ENCODE results near the gene DHX8. TPM values are rescaled to one million over a fixed set of nuclear protein-coding genes. Genes with fewer than 3 reads are reported as not detected.
"Not testable (repeated sequence)": the region's sequence is repeated elsewhere in the genome, so short reads cannot be mapped to it uniquely, and the experiment has no call there.

DHX8 gene
- polyA plus RNA-seq, 1 experiment, result 47.3 TPM

- Histone ChIP-seq H3K27ac (ENCODE audit: low read depth, low read length) (no peak overlapping the region), H3K9me3 (ENCODE audit: control insufficient read depth, insufficient read depth, low read length) (no peaks in the 10 kb centered on the region), H3K27me3 (ENCODE audit: control insufficient read depth, insufficient read depth, low read length) (no peaks in the 10 kb centered on the region), H3K4me3 (ENCODE audit: low read depth, low read length) (no peak overlapping the region)
- CTCF ChIA-PET, result interaction anchor here (1.3 kb wide), 1 partner anchor 8 kb away, joined by 5 read pairs; the partner anchor contains the start of gene DHX8
- TF ChIP-seq, protein P1, sequence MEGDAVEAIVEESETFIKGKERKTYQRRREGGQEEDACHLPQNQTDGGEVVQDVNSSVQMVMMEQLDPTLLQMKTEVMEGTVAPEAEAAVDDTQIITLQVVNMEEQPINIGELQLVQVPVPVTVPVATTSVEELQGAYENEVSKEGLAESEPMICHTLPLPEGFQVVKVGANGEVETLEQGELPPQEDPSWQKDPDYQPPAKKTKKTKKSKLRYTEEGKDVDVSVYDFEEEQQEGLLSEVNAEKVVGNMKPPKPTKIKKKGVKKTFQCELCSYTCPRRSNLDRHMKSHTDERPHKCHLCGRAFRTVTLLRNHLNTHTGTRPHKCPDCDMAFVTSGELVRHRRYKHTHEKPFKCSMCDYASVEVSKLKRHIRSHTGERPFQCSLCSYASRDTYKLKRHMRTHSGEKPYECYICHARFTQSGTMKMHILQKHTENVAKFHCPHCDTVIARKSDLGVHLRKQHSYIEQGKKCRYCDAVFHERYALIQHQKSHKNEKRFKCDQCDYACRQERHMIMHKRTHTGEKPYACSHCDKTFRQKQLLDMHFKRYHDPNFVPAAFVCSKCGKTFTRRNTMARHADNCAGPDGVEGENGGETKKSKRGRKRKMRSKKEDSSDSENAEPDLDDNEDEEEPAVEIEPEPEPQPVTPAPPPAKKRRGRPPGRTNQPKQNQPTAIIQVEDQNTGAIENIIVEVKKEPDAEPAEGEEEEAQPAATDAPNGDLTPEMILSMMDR (IDR thresholded peaks at IDR 0.05; ENCODE audit: low read depth, low read length), result no peak
- no peak for DNase-seq (ENCODE audit: low read depth, low spot score)
- POLR2A ChIA-PET, result interaction anchor here (1.0 kb wide), 1 partner anchor 87 kb away, joined by 3 read pairs; no protein-coding TSS in a partner anchor
Observed at GRCh38 chr17:43475494-43476089, 8.2 kb upstream of the DHX8 start.

DNA sequence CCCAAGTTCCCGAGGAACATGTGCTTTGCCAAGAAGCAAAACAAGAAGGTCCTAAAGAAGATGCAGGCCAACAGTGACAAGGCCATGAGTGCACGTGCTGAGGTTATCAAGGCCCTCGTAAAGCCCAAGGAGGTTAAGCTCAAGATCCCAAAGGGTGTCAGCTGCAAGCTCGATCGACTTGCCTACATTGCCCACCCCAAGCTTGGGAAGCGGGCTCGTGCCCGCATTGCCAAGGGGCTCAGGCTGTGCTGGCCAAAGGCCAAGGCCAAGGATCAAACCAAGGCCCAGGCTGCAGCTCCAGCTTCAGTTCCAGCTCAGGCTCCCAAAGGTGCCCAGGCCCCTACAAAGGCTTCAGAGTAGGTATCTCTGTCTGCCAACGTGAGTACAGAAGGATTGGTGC is 7.5 kb upstream of the DHX8 start:
- H3K27me3 ChIP-seq (ENCODE audit: control insufficient read depth, insufficient read depth, low read length); DNase-seq (ENCODE audit: low read depth, low spot score); H3K27ac ChIP-seq (ENCODE audit: low read depth, low read length); H3K4me3 ChIP-seq (ENCODE audit: low read depth, low read length); H3K9me3 ChIP-seq (ENCODE audit: control insufficient read depth, insufficient read depth, low read length): not testable (repeated sequence)
- ChIA-PET CTCF (interaction anchor here (1.4 kb wide), 1 partner anchor 82 kb away, joined by 5 read pairs; no protein-coding TSS in a partner anchor), POLR2A (interaction anchor here (1.0 kb wide), 1 partner anchor 88 kb away, joined by 3 read pairs; no protein-coding TSS in a partner anchor)

- Histone ChIP-seq H3K4me3 (ENCODE audit: low read depth, low read length) (no peak overlapping the region), H3K27me3 (ENCODE audit: control insufficient read depth, insufficient read depth, low read length) (no peaks in the 10 kb centered on the region), H3K27ac (ENCODE audit: low read depth, low read length) (no peak overlapping the region), H3K9me3 (ENCODE audit: control insufficient read depth, insufficient read depth, low read length) (no peaks in the 10 kb centered on the region)
- no peak for DNase-seq (ENCODE audit: low read depth, low spot score)
- TF ChIP-seq, protein P1 (IDR thresholded peaks at IDR 0.05; ENCODE audit: low read depth, low read length), result no peak
- ChIA-PET CTCF (interaction anchor here (1.0 to 3.2 kb wide), 2 partner anchors 80 to 84 kb away, joined by 3 to 18 read pairs; partner anchors contain the start of gene ARL4D), POLR2A (no interaction called here)
Observed at GRCh38 chr17:43477832-43478634, 5.7 kb upstream of the DHX8 start.

DNA sequence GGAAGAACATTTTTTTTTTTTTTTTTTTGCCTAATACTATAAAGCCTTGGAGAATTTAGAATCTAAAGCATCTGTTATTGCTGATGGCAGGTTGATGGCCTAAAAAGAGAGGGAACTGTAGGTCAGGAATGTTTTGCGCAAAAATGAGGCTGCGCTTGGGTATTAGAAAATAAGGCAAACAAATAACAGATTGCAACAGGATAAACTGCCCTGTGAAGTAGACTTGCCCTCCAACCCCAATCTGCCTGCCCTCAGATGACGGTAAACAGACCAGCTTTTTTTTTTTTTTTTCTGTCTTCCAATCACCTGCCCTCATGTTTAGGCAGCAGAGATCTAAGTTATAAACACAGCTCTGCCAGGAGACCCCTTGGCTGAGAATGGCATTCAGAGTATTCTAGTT is 3.8 kb upstream of the DHX8 start:
- no peak for DNase-seq (ENCODE audit: low read depth, low spot score)
- no peak overlapping the region for H3K4me3 ChIP-seq (ENCODE audit: low read depth, low read length)
- no peaks in the 10 kb centered on the region for H3K27me3 ChIP-seq (ENCODE audit: control insufficient read depth, insufficient read depth, low read length)
- CTCF ChIA-PET, result interaction anchor here (0.7 to 3.2 kb wide), 2 partner anchors 62 to 86 kb away, joined by 3 to 18 read pairs; no protein-coding TSS in a partner anchor
- POLR2A ChIA-PET, result no interaction called here
- no peak overlapping the region for H3K27ac ChIP-seq (ENCODE audit: low read depth, low read length)
- TF ChIP-seq, protein P1 (IDR thresholded peaks at IDR 0.05; ENCODE audit: low read depth, low read length), result no peak
- H3K9me3 ChIP-seq (ENCODE audit: control insufficient read depth, insufficient read depth, low read length), result no peaks in the 10 kb centered on the region

DNA sequence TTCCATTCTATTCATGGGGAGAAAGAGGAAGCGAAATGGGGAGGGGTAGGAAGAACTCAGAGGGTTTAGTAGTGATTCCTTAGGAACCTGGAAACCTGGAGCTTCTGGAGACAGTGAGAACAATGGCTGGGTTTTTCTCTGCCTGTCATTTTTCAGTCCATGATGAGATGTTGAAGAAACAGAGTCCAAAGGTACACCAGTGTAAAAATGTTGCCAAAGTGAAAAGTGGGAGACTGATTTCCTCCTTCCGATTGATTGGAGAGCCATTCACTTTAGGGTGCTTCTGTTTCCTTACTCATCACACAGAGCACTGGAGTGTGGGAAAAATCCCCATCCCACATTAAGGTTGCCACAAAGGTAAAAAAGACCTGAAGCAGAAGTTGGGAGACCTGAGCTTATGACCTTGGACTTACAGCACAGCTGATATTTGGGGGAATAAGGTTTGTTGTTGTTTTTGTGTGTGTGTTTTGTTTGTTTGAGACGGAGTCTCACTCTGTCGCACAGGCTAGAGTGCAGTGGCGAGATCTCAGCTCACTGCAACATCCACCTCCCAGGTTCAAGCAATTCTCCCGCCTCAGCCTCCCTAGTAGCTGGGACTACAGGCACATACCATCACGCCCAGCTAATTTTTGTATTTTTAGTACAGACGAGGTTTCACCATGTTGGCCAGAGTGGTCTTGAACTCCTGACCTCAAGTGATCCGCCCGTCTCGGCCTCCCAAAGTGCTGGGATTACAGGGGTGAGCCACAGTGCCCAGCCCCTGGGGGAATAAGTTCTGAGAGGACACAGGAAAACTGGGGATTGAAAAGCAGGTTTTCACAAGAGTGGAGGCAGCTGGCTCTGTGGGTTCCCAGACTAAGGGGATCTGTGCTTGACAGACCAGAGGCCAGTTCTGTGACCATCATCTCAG is 1.4 kb upstream of the DHX8 start:
- POLR2A ChIA-PET, result interaction anchor here (1.7 to 3.9 kb wide), 5 partner anchors 81 to 125 kb away, joined by 6 to 39 read pairs (median 15); partner anchors contain the start of gene ARL4D
- CTCF ChIA-PET, result interaction anchor here (0.6 to 6.7 kb wide), 8 partner anchors 18 to 186 kb away, joined by 3 to 395 read pairs (median 11); partner anchors contain the start of gene ARL4D
- no peak for DNase-seq (ENCODE audit: low read depth, low spot score)

More for the DNA sequence above, 1.4 kb upstream of the DHX8 start:
- Histone ChIP-seq H3K4me3 (ENCODE audit: low read depth, low read length) (no peak overlapping the region), H3K9me3 (ENCODE audit: control insufficient read depth, insufficient read depth, low read length) (no peaks in the 10 kb centered on the region), H3K27ac (ENCODE audit: low read depth, low read length) (no peak overlapping the region), H3K27me3 (ENCODE audit: control insufficient read depth, insufficient read depth, low read length) (no peaks in the 10 kb centered on the region)
- TF ChIP-seq, protein P1 (IDR thresholded peaks at IDR 0.05; ENCODE audit: low read depth, low read length), result no peak

All from AG04450 (cell line).